HG02870 (cell line): ENCODE data around the gene UHMK1.
"Not testable (repeated sequence)": the region's sequence is repeated elsewhere in the genome, so short reads cannot be mapped to it uniquely, and the experiment has no call there.

Source experiments
- ATAC-seq: cut with Tn5 transposase; IDR thresholded peaks from one replicate; pipeline ENCODE4 v1.9.1; 2021; ENCODE audit warnings: mild to moderate bottlenecking, moderate library complexity; ENCODE audit not compliant: unreplicated experiment

Gene UHMK1

GRCh38 chr1:162497723-162498495 lies at the start of gene UHMK1:
TSS of gene UHMK1 (plus strand) at chr1:162497818. CDS start at chr1:162498001, 183 bp downstream.
- peak; percentile 95 for ATAC-seq

GRCh38 chr1:162454361-162454760 lies 43.3 kb upstream of the UHMK1 start:
- not testable (repeated sequence) for ATAC-seq

GRCh38 chr1:162456323-162456722 lies 41.3 kb upstream of the UHMK1 start:
- no peak for ATAC-seq

- no peak for ATAC-seq
These were observed 39.4 kb upstream of the UHMK1 start for GRCh38 chr1:162458236-162458635.

- ATAC-seq: not testable (repeated sequence)
These were observed 35.2 kb upstream of the UHMK1 start for GRCh38 chr1:162462425-162462824.

GRCh38 chr1:162463021-162463420 lies 34.6 kb upstream of the UHMK1 start:
- ATAC-seq: no peak

- ATAC-seq: no peak
These were observed 30.8 kb upstream of the UHMK1 start for GRCh38 chr1:162466797-162467196.

- no peak for ATAC-seq
These were observed 27.4 kb upstream of the UHMK1 start for GRCh38 chr1:162470216-162470615.

- no peak for ATAC-seq
These were observed 26.2 kb upstream of the UHMK1 start for GRCh38 chr1:162471290-162471853.

- no peak for ATAC-seq
These were observed 22.5 kb upstream of the UHMK1 start for GRCh38 chr1:162475089-162475488.

- ATAC-seq: no peak
These were observed 22.0 kb upstream of the UHMK1 start for GRCh38 chr1:162475539-162476185.

GRCh38 chr1:162476620-162477019 lies 21.0 kb upstream of the UHMK1 start:
- no peak for ATAC-seq

- ATAC-seq: no peak
These were observed 12.4 kb upstream of the UHMK1 start for GRCh38 chr1:162485236-162485635.

- no peak for ATAC-seq
These were observed 10.4 kb upstream of the UHMK1 start for GRCh38 chr1:162487241-162487640.

GRCh38 chr1:162488219-162488618 lies 9.4 kb upstream of the UHMK1 start:
- ATAC-seq: no peak

- ATAC-seq: not testable (repeated sequence)
These were observed 1.9 kb upstream of the UHMK1 start for GRCh38 chr1:162495531-162496233.

- ATAC-seq: no peak
These were observed 405 bp upstream of the UHMK1 start for GRCh38 chr1:162497104-162497722.

GRCh38 chr1:162498496-162498810 lies 835 bp downstream of the UHMK1 start:
- ATAC-seq: peak; percentile 16

- no peak for ATAC-seq
These were observed 3.2 kb downstream of the UHMK1 start for GRCh38 chr1:162500805-162501204.

- ATAC-seq: no peak
These were observed 4.5 kb downstream of the UHMK1 start for GRCh38 chr1:162502077-162502476.

- ATAC-seq: no peak
These were observed 5.3 kb downstream of the UHMK1 start for GRCh38 chr1:162502928-162503327.
